ENCODE measurements around the gene STK39.

STK39 gene

GRCh38 chr2:168145426-168146310 lies 101.7 kb downstream of the STK39 start:
- DNase-seq (ENCODE audit: low read depth) = no peak
- H3K4me3 ChIP-seq (ENCODE audit: low read length) = no peak overlapping the region
- TF ChIP-seq CTCF (IDR thresholded peaks at IDR 0.05; ENCODE audit: insufficient read depth, low read depth, low read length, missing control alignments) = no peak

- no peak overlapping the region for H3K4me3 ChIP-seq (ENCODE audit: low read length)
- no peak for DNase-seq (ENCODE audit: low read depth)
- TF ChIP-seq CTCF (IDR thresholded peaks at IDR 0.05; ENCODE audit: insufficient read depth, low read depth, low read length, missing control alignments) = no peak
These were observed 102.4 kb downstream of the STK39 start for GRCh38 chr2:168145011-168145410.

- peak; percentile 61 for DNase-seq (ENCODE audit: low read depth)
- no peak for TF ChIP-seq CTCF (IDR thresholded peaks at IDR 0.05; ENCODE audit: insufficient read depth, low read depth, low read length, missing control alignments)
- H3K4me3 ChIP-seq (ENCODE audit: low read length) = no peak overlapping the region
These were observed 103.6 kb downstream of the STK39 start for GRCh38 chr2:168143813-168144212.

- no peak for TF ChIP-seq CTCF (IDR thresholded peaks at IDR 0.05; ENCODE audit: insufficient read depth, low read depth, low read length, missing control alignments)
- H3K4me3 ChIP-seq (ENCODE audit: low read length) = no peak overlapping the region
- no peak for DNase-seq (ENCODE audit: low read depth)
These were observed 106.5 kb downstream of the STK39 start for GRCh38 chr2:168140892-168141291.

GRCh38 chr2:168139852-168140251 lies 107.5 kb downstream of the STK39 start:
- no peak for DNase-seq (ENCODE audit: low read depth)
- H3K4me3 ChIP-seq (ENCODE audit: low read length) = no peak overlapping the region
- TF ChIP-seq CTCF (IDR thresholded peaks at IDR 0.05; ENCODE audit: insufficient read depth, low read depth, low read length, missing control alignments) = no peak

GRCh38 chr2:168138901-168139300 lies 108.5 kb downstream of the STK39 start:
- DNase-seq (ENCODE audit: low read depth) = no peak
- no peak for TF ChIP-seq CTCF (IDR thresholded peaks at IDR 0.05; ENCODE audit: insufficient read depth, low read depth, low read length, missing control alignments)
- H3K4me3 ChIP-seq (ENCODE audit: low read length) = no peak overlapping the region

GRCh38 chr2:168138374-168138773 lies 109.0 kb downstream of the STK39 start:
- TF ChIP-seq CTCF (IDR thresholded peaks at IDR 0.05; ENCODE audit: insufficient read depth, low read depth, low read length, missing control alignments) = no peak
- no peak overlapping the region for H3K4me3 ChIP-seq (ENCODE audit: low read length)
- DNase-seq (ENCODE audit: low read depth) = peak; percentile 7

Measured in epithelial cell of esophagus (primary cell).